ENCODE results near the gene FBXL7.

FBXL7 gene

DNA sequence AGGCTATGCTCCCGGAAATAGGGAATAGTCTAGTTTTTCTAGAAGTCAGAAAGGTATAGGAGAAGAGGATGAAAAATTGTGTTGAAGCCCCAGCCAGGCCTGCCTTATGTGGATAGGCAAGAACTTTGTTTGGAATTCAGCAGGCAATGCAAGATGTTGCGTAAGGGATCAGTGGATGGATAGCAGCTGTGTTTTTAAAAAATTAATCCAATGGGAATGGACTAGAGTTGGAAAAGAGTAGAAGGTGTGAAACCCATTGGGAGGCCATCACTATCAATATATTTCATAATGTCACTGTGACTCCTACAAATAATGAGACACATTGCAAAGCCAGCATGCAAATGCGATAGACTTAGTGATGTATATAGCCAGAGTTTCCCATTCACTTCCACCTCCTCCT lies 397.7 kb downstream of the FBXL7 start:
- H3K9me2 ChIP-seq (replicated peaks; ENCODE audit: low read depth, low read length): no peaks in the 10 kb centered on the region
- H4K20me1 ChIP-seq (ENCODE audit: insufficient read depth, low read length, poor library complexity, severe bottlenecking): no peaks in the 10 kb centered on the region

DNA sequence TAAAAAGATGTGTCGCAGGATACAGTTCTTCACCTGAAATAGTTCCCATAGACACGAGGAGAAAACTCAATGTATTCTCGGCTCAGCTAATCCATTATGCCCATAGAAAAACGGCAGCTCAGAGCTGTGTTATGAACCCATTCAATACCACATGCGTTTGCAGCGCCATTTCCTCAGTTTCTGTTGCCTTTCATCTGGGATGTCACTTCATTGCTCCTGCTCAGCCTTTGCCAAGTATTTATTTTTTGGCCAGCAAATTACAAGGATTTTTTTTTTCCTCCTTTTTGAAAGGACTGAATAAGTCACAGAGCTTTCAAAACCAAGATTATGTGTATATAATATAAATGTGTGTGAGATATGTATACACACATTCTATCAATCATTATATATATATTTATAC lies 398.7 kb downstream of the FBXL7 start:
- no peaks in the 10 kb centered on the region for H3K4me1 ChIP-seq (ENCODE audit: insufficient read depth, low read length, poor library complexity, severe bottlenecking)
- TF ChIP-seq, protein P1, sequence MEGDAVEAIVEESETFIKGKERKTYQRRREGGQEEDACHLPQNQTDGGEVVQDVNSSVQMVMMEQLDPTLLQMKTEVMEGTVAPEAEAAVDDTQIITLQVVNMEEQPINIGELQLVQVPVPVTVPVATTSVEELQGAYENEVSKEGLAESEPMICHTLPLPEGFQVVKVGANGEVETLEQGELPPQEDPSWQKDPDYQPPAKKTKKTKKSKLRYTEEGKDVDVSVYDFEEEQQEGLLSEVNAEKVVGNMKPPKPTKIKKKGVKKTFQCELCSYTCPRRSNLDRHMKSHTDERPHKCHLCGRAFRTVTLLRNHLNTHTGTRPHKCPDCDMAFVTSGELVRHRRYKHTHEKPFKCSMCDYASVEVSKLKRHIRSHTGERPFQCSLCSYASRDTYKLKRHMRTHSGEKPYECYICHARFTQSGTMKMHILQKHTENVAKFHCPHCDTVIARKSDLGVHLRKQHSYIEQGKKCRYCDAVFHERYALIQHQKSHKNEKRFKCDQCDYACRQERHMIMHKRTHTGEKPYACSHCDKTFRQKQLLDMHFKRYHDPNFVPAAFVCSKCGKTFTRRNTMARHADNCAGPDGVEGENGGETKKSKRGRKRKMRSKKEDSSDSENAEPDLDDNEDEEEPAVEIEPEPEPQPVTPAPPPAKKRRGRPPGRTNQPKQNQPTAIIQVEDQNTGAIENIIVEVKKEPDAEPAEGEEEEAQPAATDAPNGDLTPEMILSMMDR (conservative IDR thresholded peaks at IDR 0.05; ENCODE audit: low read length): no peak
- H3K79me2 ChIP-seq (ENCODE audit: insufficient read depth, low read length): no peaks in the 10 kb centered on the region

More for the DNA sequence above, 397.7 kb downstream of the FBXL7 start:
- H3K4me1 ChIP-seq (ENCODE audit: insufficient read depth, low read length, poor library complexity, severe bottlenecking): no peaks in the 10 kb centered on the region
- H3K4me2 ChIP-seq (ENCODE audit: low read depth, low read length, poor library complexity, severe bottlenecking): no peak overlapping the region
- no peak overlapping the region for H2AFZ ChIP-seq (ENCODE audit: low read length)
- no peak overlapping the region for H3K4me3 ChIP-seq (ENCODE audit: low read length, poor library complexity, severe bottlenecking)
- H3K9ac ChIP-seq (ENCODE audit: low read depth, low read length, poor library complexity, severe bottlenecking): no peak overlapping the region
- no peaks in the 10 kb centered on the region for H3K36me3 ChIP-seq (ENCODE audit: insufficient read depth, low read length)
- H3K27me3 ChIP-seq (ENCODE audit: insufficient read depth, low read length, poor library complexity, severe bottlenecking): no peaks in the 10 kb centered on the region
- no peaks in the 10 kb centered on the region for H3K9me3 ChIP-seq (ENCODE audit: insufficient read depth, low read depth, low read length)
- TF ChIP-seq, protein P1 (conservative IDR thresholded peaks at IDR 0.05; ENCODE audit: low read length): no peak
- no peak for TF ChIP-seq EZH2phosphoT487 (IDR thresholded peaks at IDR 0.05; ENCODE audit: borderline replicate concordance)
- no peaks in the 10 kb centered on the region for H3F3A ChIP-seq (ENCODE audit: low read depth)
- H3K79me2 ChIP-seq (ENCODE audit: insufficient read depth, low read length): no peaks in the 10 kb centered on the region

DNA sequence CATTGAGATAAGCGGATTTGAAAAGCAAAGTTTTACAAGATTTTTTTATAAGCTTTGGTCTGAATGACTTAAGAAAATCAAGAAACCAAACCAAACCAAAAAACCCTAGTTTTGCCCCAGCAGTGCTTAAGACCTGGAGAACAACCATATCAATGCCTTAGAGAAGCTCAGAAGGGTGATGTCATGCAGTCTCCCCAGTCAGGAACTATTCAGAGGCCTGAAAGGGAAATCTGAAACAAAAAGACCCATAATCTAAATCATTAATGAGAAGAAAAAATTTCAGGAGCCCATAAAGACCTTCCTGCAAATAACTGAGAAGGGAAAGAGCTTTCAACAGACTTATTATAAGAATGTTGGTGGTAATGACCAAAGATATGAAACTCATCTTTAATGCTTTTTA lies 399.5 kb downstream of the FBXL7 start:
- H3K79me2 ChIP-seq (ENCODE audit: insufficient read depth, low read length): no peaks in the 10 kb centered on the region
- no peaks in the 10 kb centered on the region for H3K9me3 ChIP-seq (ENCODE audit: insufficient read depth, low read depth, low read length)
- H3K9ac ChIP-seq (ENCODE audit: low read depth, low read length, poor library complexity, severe bottlenecking): no peak overlapping the region
- no peak overlapping the region for H3K4me2 ChIP-seq (ENCODE audit: low read depth, low read length, poor library complexity, severe bottlenecking)
- no peak overlapping the region for H3K4me3 ChIP-seq (ENCODE audit: low read length, poor library complexity, severe bottlenecking)
- H3K4me1 ChIP-seq (ENCODE audit: insufficient read depth, low read length, poor library complexity, severe bottlenecking): no peaks in the 10 kb centered on the region
- H3K9me2 ChIP-seq (replicated peaks; ENCODE audit: low read depth, low read length): no peaks in the 10 kb centered on the region
- TF ChIP-seq, protein P1 (conservative IDR thresholded peaks at IDR 0.05; ENCODE audit: low read length): no peak
- no peak for TF ChIP-seq EZH2phosphoT487 (IDR thresholded peaks at IDR 0.05; ENCODE audit: borderline replicate concordance)
- no peaks in the 10 kb centered on the region for H3K36me3 ChIP-seq (ENCODE audit: insufficient read depth, low read length)
- H2AFZ ChIP-seq (ENCODE audit: low read length): no peak overlapping the region
- H3K27me3 ChIP-seq (ENCODE audit: insufficient read depth, low read length, poor library complexity, severe bottlenecking): no peaks in the 10 kb centered on the region
- H4K20me1 ChIP-seq (ENCODE audit: insufficient read depth, low read length, poor library complexity, severe bottlenecking): no peaks in the 10 kb centered on the region
- no peaks in the 10 kb centered on the region for H3F3A ChIP-seq (ENCODE audit: low read depth)

More for the DNA sequence above, 398.7 kb downstream of the FBXL7 start:
- H3F3A ChIP-seq (ENCODE audit: low read depth): no peaks in the 10 kb centered on the region
- H3K36me3 ChIP-seq (ENCODE audit: insufficient read depth, low read length): no peaks in the 10 kb centered on the region
- no peak overlapping the region for H3K9ac ChIP-seq (ENCODE audit: low read depth, low read length, poor library complexity, severe bottlenecking)
- H3K4me2 ChIP-seq (ENCODE audit: low read depth, low read length, poor library complexity, severe bottlenecking): no peak overlapping the region
- H2AFZ ChIP-seq (ENCODE audit: low read length): no peak overlapping the region
- no peaks in the 10 kb centered on the region for H3K27me3 ChIP-seq (ENCODE audit: insufficient read depth, low read length, poor library complexity, severe bottlenecking)
- no peak overlapping the region for H3K4me3 ChIP-seq (ENCODE audit: low read length, poor library complexity, severe bottlenecking)
- no peaks in the 10 kb centered on the region for H3K9me3 ChIP-seq (ENCODE audit: insufficient read depth, low read depth, low read length)
- H3K9me2 ChIP-seq (replicated peaks; ENCODE audit: low read depth, low read length): no peaks in the 10 kb centered on the region
- H4K20me1 ChIP-seq (ENCODE audit: insufficient read depth, low read length, poor library complexity, severe bottlenecking): no peaks in the 10 kb centered on the region
